Type B pancreatic cell (in vitro differentiated cells): ENCODE measurements around the gene HOXC5. TPM values are rescaled to one million over a fixed set of nuclear protein-coding genes. Genes with fewer than 3 reads are reported as not detected.

Experiments used
- DNase-seq: peaks from one replicate; pipeline ENCODE4 v3.0.0; 2021; ENCODE audit warnings: mixed read lengths; ENCODE audit not compliant: unreplicated experiment; ENCODE audit errors: extremely low spot score
- H3K27ac Mint-ChIP-seq: 2 replicates; pipeline ENCODE4 v1.8.0; 2021; ENCODE audit warnings: mild to moderate bottlenecking, mixed read lengths
- H3K27me3 Mint-ChIP-seq: 2 replicates; pipeline ENCODE4 v1.8.0; 2021; ENCODE audit warnings: mixed read lengths
- H3K36me3 Mint-ChIP-seq: 2 replicates; pipeline ENCODE4 v1.8.0; 2021; ENCODE audit warnings: mixed read lengths
- H3K4me1 Mint-ChIP-seq: one replicate; pipeline ENCODE4 v1.8.0; 2021; ENCODE audit warnings: mixed read lengths; ENCODE audit not compliant: unreplicated experiment
- H3K4me3 Mint-ChIP-seq: 2 replicates; pipeline ENCODE4 v1.8.0; 2021; ENCODE audit warnings: mild to moderate bottlenecking, mixed read lengths
- H3K9me3 Mint-ChIP-seq: 2 replicates; pipeline ENCODE4 v1.8.0; 2021; ENCODE audit warnings: mixed read lengths
- CTCF ChIP-seq: fragments of 200-600 bp; sonication (generic); conservative IDR thresholded peaks from 2 replicates; pipeline ENCODE4 v1.5.0; 2021; ENCODE audit warnings: antibody characterized with exemption, mild to moderate bottlenecking
- total RNA-seq: library from RNA; stranded (reverse); gene quantifications from 2 replicates; pipeline ENCODE4 v1.2.1, GENCODE V29; 2021; ENCODE audit warnings: low replicate concordance

HOXC5 gene
- total RNA-seq, 1 donor from 2014 or later = 56.9 TPM

GRCh38 chr12:53997204-53998109, 35.4 kb upstream of the HOXC5 start:
- no peaks in the 10 kb centered on the region for H3K9me3 Mint-ChIP-seq
- H3K27ac Mint-ChIP-seq = no peak overlapping the region
- H3K4me3 Mint-ChIP-seq = peak overlapping the region; percentile 15
- H3K4me1 Mint-ChIP-seq = peaks cover 11% of the 10 kb centered on the region
- no peak for DNase-seq
- H3K27me3 Mint-ChIP-seq = peaks cover 100% of the 10 kb centered on the region
- no peak for TF ChIP-seq CTCF
- H3K36me3 Mint-ChIP-seq = no peaks in the 10 kb centered on the region

DNA sequence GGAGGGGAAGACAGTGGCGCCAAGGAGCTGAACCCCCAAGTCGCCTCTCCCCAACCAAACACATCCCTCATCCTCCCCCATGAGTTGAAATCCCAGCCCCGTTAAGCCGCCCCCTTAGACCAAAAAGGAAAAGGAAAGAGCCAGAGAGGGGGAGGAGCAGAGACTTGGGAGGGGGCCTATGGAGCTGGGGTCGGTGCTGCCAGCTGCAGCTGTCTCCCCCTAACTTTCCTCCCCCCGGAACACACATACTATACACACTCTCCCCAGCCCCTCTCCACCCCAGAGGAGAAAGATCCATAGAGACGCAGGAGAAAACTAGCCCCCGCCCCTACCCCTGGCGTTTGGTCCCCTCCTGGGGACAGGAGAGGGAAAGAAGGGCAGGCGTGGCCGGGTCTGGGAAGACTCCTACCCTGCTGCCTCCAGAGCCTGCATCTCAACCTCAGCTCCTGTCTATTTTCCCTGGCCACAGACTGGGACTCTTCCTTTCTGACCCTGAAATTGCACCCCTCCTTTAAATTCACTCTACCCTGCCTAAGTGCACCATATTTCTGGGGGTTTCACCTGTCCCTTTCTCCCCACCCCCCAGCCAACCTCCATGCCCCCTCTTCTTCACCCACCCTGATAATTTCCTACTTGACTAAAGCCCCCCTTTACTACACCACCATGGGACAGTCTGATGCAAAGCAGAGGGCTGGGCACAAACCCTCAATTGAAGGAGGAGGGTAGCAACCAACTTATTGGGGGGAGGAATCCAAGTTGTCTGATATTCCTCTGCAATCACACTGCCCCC, 34.5 kb upstream of the HOXC5 start:
- no peak for DNase-seq
- TF ChIP-seq CTCF = no peak
- Mint-ChIP-seq H3K27me3 (peaks cover 100% of the 10 kb centered on the region), H3K27ac (no peak overlapping the region), H3K4me3 (peak overlapping the region; percentile 26), H3K4me1 (peaks cover 16% of the 10 kb centered on the region), H3K36me3 (no peaks in the 10 kb centered on the region), H3K9me3 (no peaks in the 10 kb centered on the region)

DNA sequence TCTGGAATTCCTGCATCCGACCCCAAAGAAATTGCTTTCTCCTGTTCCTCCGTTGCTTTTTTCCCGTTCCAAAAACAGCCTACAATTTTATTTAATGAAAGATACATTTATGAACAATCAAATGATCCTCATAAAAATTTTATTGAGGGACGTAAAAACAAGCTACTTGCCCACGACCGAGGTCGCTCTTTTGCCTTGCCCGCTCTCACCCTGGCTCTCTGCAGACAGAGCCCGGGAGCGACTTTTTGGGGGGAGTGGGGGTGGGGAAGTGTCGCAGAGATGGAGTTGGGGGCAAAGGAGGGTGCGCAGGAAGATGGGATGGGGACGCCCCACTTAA, 34.0 kb upstream of the HOXC5 start:
- H3K4me3 Mint-ChIP-seq = peak overlapping the region; percentile 26
- H3K9me3 Mint-ChIP-seq = no peaks in the 10 kb centered on the region
- H3K27me3 Mint-ChIP-seq = peaks cover 100% of the 10 kb centered on the region
- H3K4me1 Mint-ChIP-seq = peaks cover 16% of the 10 kb centered on the region
- DNase-seq = no peak
- H3K27ac Mint-ChIP-seq = no peak overlapping the region
- no peaks in the 10 kb centered on the region for H3K36me3 Mint-ChIP-seq
- no peak for TF ChIP-seq CTCF

DNA sequence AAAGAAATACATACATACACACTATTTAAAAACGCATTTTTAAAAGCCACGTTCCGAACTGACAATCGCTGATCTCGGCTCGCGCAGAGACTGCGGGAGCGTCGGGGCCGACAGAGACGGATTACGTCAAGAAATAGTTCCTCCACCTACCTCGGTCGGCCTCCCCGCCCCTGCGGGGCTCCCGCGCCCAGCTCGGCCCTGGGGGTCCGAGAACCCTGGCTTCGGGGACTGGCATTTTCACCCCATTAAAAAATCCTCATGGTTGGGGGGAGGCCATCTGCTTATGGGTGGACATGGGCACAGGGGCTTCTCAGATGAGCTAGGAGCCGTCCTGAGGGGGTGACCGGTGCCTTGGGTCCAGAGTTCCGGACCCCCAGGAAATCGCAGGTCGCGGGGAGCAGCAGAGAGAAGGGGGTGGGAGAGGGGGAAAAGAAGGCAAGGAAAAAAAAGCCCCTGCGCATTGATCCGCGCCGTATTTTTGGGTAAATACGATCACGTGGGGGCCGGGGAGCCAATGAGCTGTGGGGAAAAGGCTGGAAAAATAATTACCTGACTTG, 33.2 kb upstream of the HOXC5 start:
- Mint-ChIP-seq H3K4me1 (peaks cover 12% of the 10 kb centered on the region), H3K4me3 (peak overlapping the region; percentile 85), H3K36me3 (no peaks in the 10 kb centered on the region), H3K9me3 (no peaks in the 10 kb centered on the region), H3K27ac (peak overlapping the region; percentile 41), H3K27me3 (peaks cover 100% of the 10 kb centered on the region)
- no peak for TF ChIP-seq CTCF
- no peak for DNase-seq

DNA sequence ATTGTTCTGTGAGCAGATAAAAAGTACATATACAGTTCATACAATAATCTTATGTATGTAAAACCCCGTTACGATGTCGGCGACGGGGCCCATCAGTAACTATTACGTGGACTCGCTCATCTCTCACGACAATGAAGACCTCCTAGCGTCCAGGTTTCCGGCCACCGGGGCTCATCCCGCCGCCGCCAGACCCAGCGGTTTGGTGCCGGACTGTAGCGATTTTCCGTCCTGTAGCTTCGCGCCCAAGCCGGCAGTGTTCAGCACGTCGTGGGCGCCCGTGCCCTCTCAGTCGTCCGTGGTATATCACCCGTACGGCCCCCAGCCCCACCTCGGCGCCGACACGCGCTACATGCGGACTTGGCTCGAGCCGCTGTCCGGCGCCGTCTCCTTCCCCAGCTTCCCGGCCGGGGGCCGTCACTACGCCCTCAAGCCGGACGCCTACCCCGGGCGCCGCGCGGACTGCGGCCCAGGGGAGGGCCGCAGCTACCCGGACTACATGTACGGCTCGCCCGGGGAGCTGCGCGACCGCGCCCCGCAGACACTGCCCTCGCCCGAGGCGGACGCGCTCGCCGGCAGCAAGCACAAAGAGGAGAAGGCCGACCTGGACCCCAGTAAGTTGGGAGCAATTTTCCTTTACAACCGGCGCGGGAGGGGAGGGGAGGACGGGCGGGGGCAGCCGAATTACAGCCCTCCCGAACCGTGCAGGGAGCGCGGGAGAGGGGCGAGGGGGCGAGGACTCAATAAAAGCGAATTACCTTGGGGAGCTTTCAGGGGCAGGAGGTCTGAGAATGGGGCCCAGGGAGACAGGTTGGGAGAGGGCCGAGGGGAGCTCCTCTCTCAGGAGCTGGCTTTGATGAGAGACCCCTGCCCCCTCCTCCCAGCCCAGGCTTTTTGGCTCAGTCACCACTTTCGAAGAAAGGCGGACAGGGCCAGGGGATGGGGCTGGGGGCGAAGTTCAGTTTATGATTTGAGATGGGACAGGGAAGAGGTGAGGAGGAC, 32.4 kb upstream of the HOXC5 start, which contains the start of gene HOXC9:
HOXC9 (plus strand) TSS at position 46 of the 999 bp plus-strand sequence; CDS start at position 74, 28 bp downstream.
- TF ChIP-seq CTCF = no peak
- H3K4me1 Mint-ChIP-seq = peaks cover 9% of the 10 kb centered on the region
- H3K9me3 Mint-ChIP-seq = no peaks in the 10 kb centered on the region
- peaks cover 100% of the 10 kb centered on the region for H3K27me3 Mint-ChIP-seq
- DNase-seq = no peak
- peak within 1 kb of the TSS; percentile 41 for H3K27ac Mint-ChIP-seq
- no peaks in the 10 kb centered on the region for H3K36me3 Mint-ChIP-seq
- H3K4me3 Mint-ChIP-seq = peak within 1 kb of the TSS; percentile 85
